Measurements from ENCODE around the gene WEE1. TPM values are rescaled to one million over a fixed set of nuclear protein-coding genes. Genes with fewer than 3 reads are reported as not detected.

Gene WEE1
- total RNA-seq, 4 donors from 2014 or later: 8.0 to 13.8 (median 13.1) TPM

- TF ChIP-seq CTCF (IDR thresholded peaks at IDR 0.05; ENCODE audit: low read depth): no peak
Observed at GRCh38 chr11:9568161-9568853, 5.2 kb upstream of the WEE1 start.

- no peak for TF ChIP-seq CTCF (IDR thresholded peaks at IDR 0.05; ENCODE audit: low read depth)
Observed at GRCh38 chr11:9568854-9569587, 4.4 kb upstream of the WEE1 start.

GRCh38 chr11:9569588-9570164, 3.8 kb upstream of the WEE1 start:
- no peak for TF ChIP-seq CTCF (IDR thresholded peaks at IDR 0.05; ENCODE audit: low read depth)

GRCh38 chr11:9570313-9571025, 3.0 kb upstream of the WEE1 start:
- TF ChIP-seq CTCF (IDR thresholded peaks at IDR 0.05; ENCODE audit: low read depth): no peak

GRCh38 chr11:9571071-9571762, 2.3 kb upstream of the WEE1 start:
- TF ChIP-seq CTCF (IDR thresholded peaks at IDR 0.05; ENCODE audit: low read depth): no peak

- no peak for TF ChIP-seq CTCF (IDR thresholded peaks at IDR 0.05; ENCODE audit: low read depth)
Observed at GRCh38 chr11:9571763-9572115, 1.7 kb upstream of the WEE1 start.
